Measurements from ENCODE around the gene CCDC87. TPM values are rescaled to one million over a fixed set of nuclear protein-coding genes. Genes with fewer than 3 reads are reported as not detected.

CCDC87 gene
- total RNA-seq, 1 experiment from 2014 or later: 2.0 TPM

- Histone ChIP-seq H3K27ac (ENCODE audit: low read length) (no peak overlapping the region), H3K36me3 (ENCODE audit: control insufficient read depth, insufficient read depth, low read length) (no peaks in the 10 kb centered on the region; the same call in 1 of the 2 replicates), H3K27me3 (ENCODE audit: control insufficient read depth, insufficient read depth, low read length) (no peaks in the 10 kb centered on the region), H3K4me1 (ENCODE audit: control insufficient read depth, insufficient read depth, low read length) (no peaks in the 10 kb centered on the region), H3K4me3 (ENCODE audit: low read depth in 2 of 2, low read length in 2 of 2) (no peak overlapping the region), H3K9me3 (ENCODE audit: control insufficient read depth, insufficient read depth, low read depth, low read length) (no peaks in the 10 kb centered on the region)
- DNase-seq (ENCODE audit: low read depth, low spot score) (no peak), ATAC-seq (no peak)
- POLR2A ChIA-PET: no interaction called here
- in situ Hi-C loops (cut with HindIII; ENCODE audit: low pct_unique_long_range_greater_than_20kb, low sequenced_read_pairs): no loop called here
- no peak for TF ChIP-seq POLR2AphosphoS5 (IDR thresholded peaks at IDR 0.05; ENCODE audit: low read depth, low read length)
- no peak for TF ChIP-seq TCF7L2 (IDR thresholded peaks at IDR 0.05; ENCODE audit: low read depth, low read length)
- no peak for TF ChIP-seq CTCF (IDR thresholded peaks at IDR 0.05)
- TF ChIP-seq SIN3A (IDR thresholded peaks at IDR 0.05; ENCODE audit: borderline replicate concordance, insufficient read depth, low read depth, low read length): no peak
- TF ChIP-seq REST (IDR thresholded peaks at IDR 0.05; ENCODE audit: insufficient read depth in 1 of 2, low read depth in 2 of 2, low read length in 1 of 2): no peak
- CTCF ChIA-PET: no interaction called here
- intact Hi-C loops (cut with micrococcal nuclease; ENCODE audit: unreplicated experiment): no loop called here
- BruUV-seq (replicated peaks): no TSS peak
Measured at GRCh38 chr11:66604155-66604554, 11.3 kb upstream of the CCDC87 start.

GRCh38 chr11:66603072-66603471 lies 10.2 kb upstream of the CCDC87 start:
- Histone ChIP-seq H3K36me3 (ENCODE audit: control insufficient read depth, insufficient read depth, low read length) (no peaks in the 10 kb centered on the region; the same call in 1 of the 2 replicates), H3K4me1 (ENCODE audit: control insufficient read depth, insufficient read depth, low read length) (no peaks in the 10 kb centered on the region), H3K27me3 (ENCODE audit: control insufficient read depth, insufficient read depth, low read length) (no peaks in the 10 kb centered on the region), H3K27ac (ENCODE audit: low read length) (no peak overlapping the region), H3K4me3 (ENCODE audit: low read depth in 2 of 2, low read length in 2 of 2) (no peak overlapping the region), H3K9me3 (ENCODE audit: control insufficient read depth, insufficient read depth, low read depth, low read length) (no peaks in the 10 kb centered on the region)
- no TSS peak for BruUV-seq (replicated peaks)
- TF ChIP-seq TCF7L2 (IDR thresholded peaks at IDR 0.05; ENCODE audit: low read depth, low read length): no peak
- TF ChIP-seq CTCF (IDR thresholded peaks at IDR 0.05): no peak
- no peak for TF ChIP-seq REST (IDR thresholded peaks at IDR 0.05; ENCODE audit: insufficient read depth in 1 of 2, low read depth in 2 of 2, low read length in 1 of 2)
- TF ChIP-seq POLR2AphosphoS5 (IDR thresholded peaks at IDR 0.05; ENCODE audit: low read depth, low read length): no peak
- no peak for TF ChIP-seq SIN3A (IDR thresholded peaks at IDR 0.05; ENCODE audit: borderline replicate concordance, insufficient read depth, low read depth, low read length)
- ATAC-seq (no peak), DNase-seq (ENCODE audit: low read depth, low spot score) (no peak)
- intact Hi-C loops (cut with micrococcal nuclease; ENCODE audit: unreplicated experiment) (no loop called here), in situ Hi-C loops (cut with HindIII; ENCODE audit: low pct_unique_long_range_greater_than_20kb, low sequenced_read_pairs) (no loop called here)
- CTCF ChIA-PET: no interaction called here
- POLR2A ChIA-PET: no interaction called here

Measured in Panc1 (cell line).